ENCODE data around the gene HS3ST3A1.
"Not testable (repeated sequence)": the region's sequence is repeated elsewhere in the genome, so short reads cannot be mapped to it uniquely, and the experiment has no call there.

HS3ST3A1 gene

GRCh38 chr17:13534946-13535345, 66.8 kb downstream of the HS3ST3A1 start:
- DNase-seq, result no peak

GRCh38 chr17:13531721-13532120, 70.0 kb downstream of the HS3ST3A1 start:
- no peak for DNase-seq

- DNase-seq, result no peak
These were observed 75.9 kb downstream of the HS3ST3A1 start for GRCh38 chr17:13525876-13526275.

- DNase-seq, result no peak
These were observed 78.6 kb downstream of the HS3ST3A1 start for GRCh38 chr17:13523164-13523563.

GRCh38 chr17:13522749-13523148, 79.0 kb downstream of the HS3ST3A1 start:
- DNase-seq, result no peak

GRCh38 chr17:13521784-13522183, 79.9 kb downstream of the HS3ST3A1 start:
- no peak for DNase-seq

GRCh38 chr17:13520899-13521572, 80.7 kb downstream of the HS3ST3A1 start:
- no peak for DNase-seq

GRCh38 chr17:13518261-13519000, 83.3 kb downstream of the HS3ST3A1 start:
- no peak for DNase-seq

- DNase-seq, result no peak
These were observed 88.7 kb downstream of the HS3ST3A1 start for GRCh38 chr17:13513039-13513405.

GRCh38 chr17:13510062-13510461, 91.7 kb downstream of the HS3ST3A1 start:
- DNase-seq, result no peak

GRCh38 chr17:13509527-13509926, 92.2 kb downstream of the HS3ST3A1 start:
- DNase-seq, result no peak

- no peak for DNase-seq
These were observed 92.8 kb downstream of the HS3ST3A1 start for GRCh38 chr17:13508896-13509295.

GRCh38 chr17:13503526-13503925, 98.2 kb downstream of the HS3ST3A1 start:
- no peak for DNase-seq

- DNase-seq, result no peak
These were observed 99.5 kb downstream of the HS3ST3A1 start for GRCh38 chr17:13502263-13502662.

GRCh38 chr17:13500947-13501346, 100.8 kb downstream of the HS3ST3A1 start:
- no peak for DNase-seq

- DNase-seq, result no peak
These were observed 103.5 kb downstream of the HS3ST3A1 start for GRCh38 chr17:13498184-13498583.

GRCh38 chr17:13496553-13497056, 105.1 kb downstream of the HS3ST3A1 start:
- not testable (repeated sequence) for DNase-seq

GRCh38 chr17:13495423-13495822, 106.3 kb downstream of the HS3ST3A1 start:
- DNase-seq, result no peak

GRCh38 chr17:13492737-13493122, 109.0 kb downstream of the HS3ST3A1 start:
- no peak for DNase-seq

- no peak for DNase-seq
These were observed 109.6 kb downstream of the HS3ST3A1 start for GRCh38 chr17:13491916-13492736.

GRCh38 chr17:13491491-13491890, 110.2 kb downstream of the HS3ST3A1 start:
- no peak for DNase-seq

- DNase-seq, result no peak
These were observed 110.7 kb downstream of the HS3ST3A1 start for GRCh38 chr17:13490906-13491482.

GRCh38 chr17:13490427-13490826, 111.3 kb downstream of the HS3ST3A1 start:
- DNase-seq, result no peak

Data from NCI-H2227 treated with DMSO at 0.1 percent for 48 hours (cell line).